H9 (cell line): ENCODE results near the gene LRRK1. TPM values are rescaled to one million over a fixed set of nuclear protein-coding genes. Genes with fewer than 3 reads are reported as not detected.

Source experiments
- DNase-seq: peaks from one replicate; pipeline ENCODE4 v3.0.0-alpha.2; 2017
- H2AFZ ChIP-seq: one replicate; pipeline ENCODE4 v1.6.1; 2013; ENCODE audit warnings: mild to moderate bottlenecking, low read length, control low read depth, moderate library complexity
- H2AK5ac ChIP-seq: 2 replicates; pipeline ENCODE4 v1.6.1; 2013; ENCODE audit warnings: low read length, control low read depth, mixed read lengths; ENCODE audit not compliant: insufficient read length
- H2BK120ac ChIP-seq: one replicate; pipeline ENCODE4 v1.6.1; 2013; ENCODE audit warnings: low read depth, mild to moderate bottlenecking, low read length, control low read depth, inconsistent platforms; ENCODE audit not compliant: poor library complexity, severe bottlenecking
- H2BK12ac ChIP-seq: 2 replicates; pipeline ENCODE4 v1.6.1; 2013; ENCODE audit warnings: low read length, control low read depth, mixed read lengths, low read depth; ENCODE audit not compliant: insufficient read length
- H2BK15ac ChIP-seq: 2 replicates; pipeline ENCODE4 v1.6.1; 2013; ENCODE audit warnings: low read depth, low read length, control low read depth
- H2BK20ac ChIP-seq: one replicate; pipeline ENCODE4 v1.6.1; 2013; ENCODE audit warnings: low read depth, mild to moderate bottlenecking, low read length, control low read depth, inconsistent platforms; ENCODE audit not compliant: poor library complexity, severe bottlenecking
- H2BK5ac ChIP-seq: 2 replicates; pipeline ENCODE4 v1.6.1; 2013; ENCODE audit warnings: low read length, control low read depth, mixed read lengths; ENCODE audit not compliant: insufficient read length
- H3K14ac ChIP-seq: 2 replicates; pipeline ENCODE4 v1.6.1; 2013; ENCODE audit warnings: low read length, control low read depth; ENCODE audit not compliant: insufficient read depth
- H3K18ac ChIP-seq: 2 replicates; pipeline ENCODE4 v1.6.1; 2013; ENCODE audit warnings: low read depth, mild to moderate bottlenecking, mixed read lengths, low read length, control low read depth; ENCODE audit not compliant: insufficient read length
- H3K23ac ChIP-seq: 2 replicates; pipeline ENCODE4 v1.6.1; 2013; ENCODE audit warnings: low read length, control low read depth, mixed read lengths, low read depth; ENCODE audit not compliant: insufficient read length
- H3K23me2 ChIP-seq: 2 replicates; pipeline ENCODE4 v1.6.1; 2013; ENCODE audit warnings: low read depth, mild to moderate bottlenecking, mixed read lengths, low read length, control low read depth; ENCODE audit not compliant: insufficient read length, poor library complexity, severe bottlenecking
- H3K27ac ChIP-seq: 2 replicates; pipeline ENCODE4 v1.5.1; 2013; ENCODE audit warnings: low read length, control low read depth, mixed read lengths, low read depth; ENCODE audit not compliant: insufficient read length
- H3K27me3 ChIP-seq: 2 replicates; pipeline ENCODE4 v1.6.1; 2013; ENCODE audit warnings: low read length, control low read depth, inconsistent platforms; ENCODE audit not compliant: insufficient read depth
- H3K4ac ChIP-seq: 2 replicates; pipeline ENCODE4 v1.6.1; 2013; ENCODE audit warnings: low read depth, mild to moderate bottlenecking, control low read depth, inconsistent platforms, low read length, moderate library complexity
- H3K4me1 ChIP-seq: 2 replicates; pipeline ENCODE4 v1.6.1; 2013; ENCODE audit warnings: low read length, control low read depth, inconsistent platforms; ENCODE audit not compliant: insufficient read depth
- H3K4me2 ChIP-seq: 2 replicates; pipeline ENCODE4 v1.6.1; 2013; ENCODE audit warnings: low read length, control low read depth, mixed read lengths; ENCODE audit not compliant: insufficient read length, insufficient read depth
- H3K56ac ChIP-seq: 2 replicates; pipeline ENCODE4 v1.6.1; 2013; ENCODE audit warnings: low read depth, mild to moderate bottlenecking, mixed read lengths, low read length, control low read depth; ENCODE audit not compliant: insufficient read length
- H3K79me1 ChIP-seq: 2 replicates; pipeline ENCODE4 v1.6.1; 2013; ENCODE audit warnings: low read depth, mild to moderate bottlenecking, moderate library complexity, low read length, control low read depth, inconsistent platforms; ENCODE audit not compliant: insufficient read depth, poor library complexity, severe bottlenecking
- H3K79me2 ChIP-seq: 2 replicates; pipeline ENCODE4 v1.6.1; 2013; ENCODE audit warnings: low read length, control low read depth, inconsistent platforms; ENCODE audit not compliant: insufficient read depth
- H3K9ac ChIP-seq: 2 replicates; pipeline ENCODE4 v1.6.1; 2013; ENCODE audit warnings: low read length, control low read depth, mixed read lengths; ENCODE audit not compliant: insufficient read length; ENCODE audit errors: extremely low read depth
- H3K9me3 ChIP-seq: one replicate; pipeline ENCODE4 v1.6.1; 2013; ENCODE audit warnings: low read depth, low read length, inconsistent platforms; ENCODE audit not compliant: control insufficient read depth
- H3T11ph ChIP-seq: one replicate; pipeline ENCODE4 v1.6.1; 2013; ENCODE audit warnings: mild to moderate bottlenecking, low read length, control low read depth, inconsistent platforms
- H4K20me1 ChIP-seq: one replicate; pipeline ENCODE4 v1.6.1; 2013; ENCODE audit not compliant: control insufficient read depth, insufficient read length, insufficient read depth
- H4K5ac ChIP-seq: 2 replicates; pipeline ENCODE4 v1.6.1; 2013; ENCODE audit warnings: low read depth, mild to moderate bottlenecking, mixed read lengths, low read length, control low read depth; ENCODE audit not compliant: insufficient read length
- H4K8ac ChIP-seq: replicated peaks from 2 replicates; pipeline ENCODE4 v1.6.1; 2013; ENCODE audit warnings: low read length, control low read depth, mixed read lengths, low read depth; ENCODE audit not compliant: insufficient read length
- H4K91ac ChIP-seq: 2 replicates; pipeline ENCODE4 v1.6.1; 2013; ENCODE audit warnings: low read depth, mild to moderate bottlenecking, moderate library complexity, mixed read lengths, low read length, control low read depth; ENCODE audit not compliant: insufficient read length
- H3K27ac Mint-ChIP-seq, 3 experiments: 2 replicates in 2 of 3; 3 replicates in 1 of 3; pipeline ENCODE4 v1.8.0; 2020 to 2021; ENCODE audit warnings: mixed read lengths in 3 of 3, mild to moderate bottlenecking in 1 of 3, moderate library complexity in 1 of 3
- H3K27me3 Mint-ChIP-seq: 2 replicates; pipeline ENCODE4 v1.8.0; 2021; ENCODE audit warnings: low read depth, mild to moderate bottlenecking, moderate library complexity, mixed read lengths
- H3K36me3 Mint-ChIP-seq, 3 experiments: 2 replicates in 2 of 3; 3 replicates in 1 of 3; pipeline ENCODE4 v1.8.0; 2020 to 2021; ENCODE audit warnings: low read depth in 3 of 3, mixed read lengths in 3 of 3; ENCODE audit not compliant: insufficient read depth in 1 of 3
- H3K4me1 Mint-ChIP-seq, 2 experiments: 2 replicates each; pipeline ENCODE4 v1.8.0; 2020; ENCODE audit warnings: mixed read lengths in 2 of 2
- H3K4me3 Mint-ChIP-seq, 2 experiments: 2 replicates in 1 of 2; 3 replicates in 1 of 2; pipeline ENCODE4 v1.8.0; 2020 to 2021; ENCODE audit warnings: mild to moderate bottlenecking in 2 of 2, mixed read lengths in 2 of 2, moderate library complexity in 1 of 2
- H3K9me3 Mint-ChIP-seq, 2 experiments: 2 replicates in 1 of 2; 3 replicates in 1 of 2; pipeline ENCODE4 v1.8.0; 2020; ENCODE audit warnings: mild to moderate bottlenecking in 2 of 2, mixed read lengths in 2 of 2, moderate library complexity in 1 of 2
- CTCF ChIP-seq: fragments of 200-600 bp; sonication (generic); conservative IDR thresholded peaks from 3 replicates; pipeline ENCODE4 v1.8.0; 2021; ENCODE audit warnings: antibody characterized with exemption, mild to moderate bottlenecking
- WGBS: extraction: QIAGEN DNeasy Blood & Tissue Kit; methylation state at CpG from one replicate; pipeline ENCODE4 v1.1.7; 2013; ENCODE audit warnings: missing lambda C conversion rate, low lambda C conversion rate, mixed read lengths; ENCODE audit not compliant: insufficient read length; ENCODE audit errors: extremely low coverage; 5-methylcytosine and 5-hydroxymethylcytosine counted together
- total RNA-seq: library from RNA; stranded (reverse); gene quantifications from 2 replicates; pipeline ENCODE4 v1.2.1, GENCODE V29; 2021

LRRK1 gene
- total RNA-seq, 1 experiment from 2014 or later: 4.0 TPM

- Histone ChIP-seq H3K27me3 (no peaks in the 10 kb centered on the region), H3K4me1 (no peaks in the 10 kb centered on the region), H3K79me1 (no peaks in the 10 kb centered on the region), H4K20me1 (no peaks in the 10 kb centered on the region), H3K14ac (no peak overlapping the region), H3K56ac (no peak overlapping the region), H3K4me2 (no peak overlapping the region), H2BK12ac (no peak overlapping the region), H3K4ac (no peak overlapping the region), H3T11ph (no peak overlapping the region), H2AFZ (no peak overlapping the region), H4K8ac (no peak overlapping the region), H3K9me3 (no peaks in the 10 kb centered on the region), H2BK15ac (no peak overlapping the region), H2AK5ac (no peak overlapping the region), H2BK20ac (no peak overlapping the region), H4K91ac (no peak overlapping the region), H3K9ac (no peak overlapping the region), H3K23me2 (no peaks in the 10 kb centered on the region), H4K5ac (no peak overlapping the region), H3K23ac (no peak overlapping the region), H3K27ac (no peak overlapping the region), H2BK120ac (no peak overlapping the region), H2BK5ac (no peak overlapping the region), H3K79me2 (no peaks in the 10 kb centered on the region), H3K18ac (no peak overlapping the region)
- Mint-ChIP-seq H3K9me3 (peaks cover 3 to 8% of the 10 kb centered on the region in 2 experiments; a peak in 4 of 5 replicates), H3K36me3 (peaks cover 2 to 32% (median 12%) of the 10 kb centered on the region in 3 experiments; a peak in 6 of 7 replicates), H3K4me1 (peaks cover 10 to 24% of the 10 kb centered on the region in 2 experiments), H3K27ac (no peak overlapping the region), H3K4me3 (no peak overlapping the region), H3K27me3 (peaks cover 1% of the 10 kb centered on the region)
- no peak for DNase-seq
- no peak for TF ChIP-seq CTCF
- whole genome bisulfite sequencing: no CpG with 5 or more reads among the region's 6 CpGs
Observed at GRCh38 chr15:100908466-100908865, 10.7 kb upstream of the LRRK1 start.
